Omental fat pad (tissue), 4 donors: ENCODE data around the gene SLC4A5. TPM values are rescaled to one million over a fixed set of nuclear protein-coding genes. Genes with fewer than 3 reads are reported as not detected.

ENCODE experiments used
- ATAC-seq: fragments of 150-250 bp; one replicate; pipeline ENCODE4 v1.9.1; 2016; ENCODE audit warnings: mild to moderate bottlenecking, moderate library complexity; ENCODE audit not compliant: low FRiP score
- DNase-seq: peaks from one replicate; pipeline ENCODE4 v3.0.0-alpha.2; 2019; ENCODE audit warnings: low spot score
- total RNA-seq, 4 donors: library from RNA; depleted of rRNA; stranded (reverse); fragments of >200 nt; gene quantifications; one replicate each; pipeline ENCODE4 v1.1.0, GENCODE V29; 2016
- TF ChIP-seq, protein P1 (sequence below), 3 donors: fragments of 450-650 bp; IDR thresholded peaks; one replicate each; pipeline ENCODE4 v1.5.1; 2016 to 2017; ENCODE audit warnings: antibody characterized with exemption in 3 of 3, mild to moderate bottlenecking in 3 of 3, moderate library complexity in 2 of 3

SLC4A5 gene
- total RNA-seq, 4 donors from 2014 or later = 1.2 to 3.0 (median 1.6) TPM

DNA sequence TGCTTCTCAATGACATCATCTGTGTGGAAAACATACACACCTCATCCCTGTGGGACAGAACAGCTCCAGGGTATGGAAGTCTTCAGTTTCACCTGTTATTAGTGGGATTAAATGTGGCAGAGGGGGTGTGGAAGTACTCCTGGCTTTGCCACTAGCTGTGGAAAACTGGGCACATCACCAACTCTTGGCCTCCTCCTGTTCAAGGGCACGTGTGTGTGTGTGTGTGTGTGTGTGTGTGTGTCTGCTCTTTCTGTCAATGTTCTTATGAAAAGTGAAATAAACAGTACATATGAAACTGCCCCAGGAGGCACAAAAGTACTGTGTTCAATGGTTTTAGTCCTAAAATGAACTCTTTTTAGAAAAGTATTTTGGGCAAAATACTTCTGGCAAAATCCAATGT lies 78.9 kb downstream of the SLC4A5 start:
- DNase-seq = no peak
- no peak for ATAC-seq
- TF ChIP-seq, protein P1, sequence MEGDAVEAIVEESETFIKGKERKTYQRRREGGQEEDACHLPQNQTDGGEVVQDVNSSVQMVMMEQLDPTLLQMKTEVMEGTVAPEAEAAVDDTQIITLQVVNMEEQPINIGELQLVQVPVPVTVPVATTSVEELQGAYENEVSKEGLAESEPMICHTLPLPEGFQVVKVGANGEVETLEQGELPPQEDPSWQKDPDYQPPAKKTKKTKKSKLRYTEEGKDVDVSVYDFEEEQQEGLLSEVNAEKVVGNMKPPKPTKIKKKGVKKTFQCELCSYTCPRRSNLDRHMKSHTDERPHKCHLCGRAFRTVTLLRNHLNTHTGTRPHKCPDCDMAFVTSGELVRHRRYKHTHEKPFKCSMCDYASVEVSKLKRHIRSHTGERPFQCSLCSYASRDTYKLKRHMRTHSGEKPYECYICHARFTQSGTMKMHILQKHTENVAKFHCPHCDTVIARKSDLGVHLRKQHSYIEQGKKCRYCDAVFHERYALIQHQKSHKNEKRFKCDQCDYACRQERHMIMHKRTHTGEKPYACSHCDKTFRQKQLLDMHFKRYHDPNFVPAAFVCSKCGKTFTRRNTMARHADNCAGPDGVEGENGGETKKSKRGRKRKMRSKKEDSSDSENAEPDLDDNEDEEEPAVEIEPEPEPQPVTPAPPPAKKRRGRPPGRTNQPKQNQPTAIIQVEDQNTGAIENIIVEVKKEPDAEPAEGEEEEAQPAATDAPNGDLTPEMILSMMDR (IDR thresholded peaks at IDR 0.05) = no peak

DNA sequence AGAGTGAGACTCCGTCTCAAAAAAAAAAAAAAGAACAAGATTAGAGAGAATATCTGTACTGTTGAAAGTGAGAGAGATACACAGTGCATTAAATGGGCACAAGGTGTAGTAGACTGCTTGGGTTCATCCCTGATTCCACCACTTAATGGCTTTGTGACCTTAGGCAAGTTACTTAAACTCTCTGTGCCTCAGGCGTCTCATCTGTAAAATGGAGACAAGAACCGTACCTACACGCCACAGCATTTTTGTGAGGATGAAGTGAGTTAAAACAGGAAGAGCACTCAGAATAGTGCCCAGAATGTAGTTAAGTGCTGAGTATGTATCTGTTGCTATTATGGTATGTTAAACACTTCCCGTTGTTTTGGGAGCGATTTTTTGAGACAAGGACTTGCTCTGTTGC lies 80.5 kb downstream of the SLC4A5 start:
- ATAC-seq = no peak

DNA sequence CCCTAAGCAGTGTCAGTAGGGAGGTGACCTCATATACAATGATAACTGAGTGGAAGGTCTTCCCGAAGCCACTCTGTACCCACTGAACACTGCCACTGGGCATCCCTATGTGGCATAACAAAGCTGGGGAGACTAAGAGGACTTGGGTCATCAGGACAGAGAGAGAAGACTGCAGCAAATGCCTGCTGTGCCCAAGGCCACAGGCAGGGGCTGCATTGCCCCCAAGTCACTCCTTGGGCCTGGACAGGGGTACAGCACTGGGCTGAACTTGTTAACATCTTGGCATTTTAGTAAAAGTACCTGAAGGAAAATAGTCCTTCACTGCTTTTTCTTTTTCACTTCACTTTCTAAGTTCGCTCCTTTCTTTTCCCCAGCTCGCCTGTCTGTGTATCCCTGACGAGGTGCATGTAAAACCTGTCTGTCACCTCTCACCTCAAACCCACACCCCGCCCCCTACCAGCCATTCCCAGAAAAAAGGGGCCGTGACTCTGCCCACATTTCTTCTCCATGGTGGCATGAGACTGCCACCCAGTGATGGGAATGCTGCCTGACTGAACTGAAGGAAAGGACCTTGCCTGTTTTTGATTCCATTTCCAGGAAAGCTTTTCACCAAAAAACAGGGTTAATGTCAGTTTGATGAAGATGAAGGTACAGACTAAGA lies 81.9 kb downstream of the SLC4A5 start:
- ATAC-seq = no peak
- TF ChIP-seq, protein P1 (IDR thresholded peaks at IDR 0.05) = no peak

More for the DNA sequence above, 80.5 kb downstream of the SLC4A5 start:
- DNase-seq = no peak
- TF ChIP-seq, protein P1 (IDR thresholded peaks at IDR 0.05) = no peak

DNA sequence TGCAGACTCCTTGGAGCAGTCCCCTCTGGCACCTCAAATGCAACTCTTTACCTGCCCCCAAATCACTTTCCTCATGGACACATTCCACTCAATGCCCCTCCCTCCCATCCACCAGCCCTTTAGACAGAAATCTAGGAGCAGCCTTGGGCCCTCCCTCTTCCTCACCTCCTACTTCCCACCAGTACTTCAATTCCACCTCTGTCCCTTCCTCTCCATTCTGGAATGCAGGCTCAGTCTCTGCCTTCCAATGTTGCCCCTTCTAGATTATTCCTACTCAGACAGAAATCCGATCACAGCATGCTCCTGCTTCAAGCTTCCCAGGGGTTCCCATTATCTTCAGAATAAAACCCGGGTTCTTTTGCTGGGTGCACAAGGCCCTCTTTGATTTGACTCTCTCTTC lies 82.7 kb downstream of the SLC4A5 start:
- DNase-seq = no peak
- ATAC-seq = no peak

More for the DNA sequence above, 81.9 kb downstream of the SLC4A5 start:
- no peak for DNase-seq

DNA sequence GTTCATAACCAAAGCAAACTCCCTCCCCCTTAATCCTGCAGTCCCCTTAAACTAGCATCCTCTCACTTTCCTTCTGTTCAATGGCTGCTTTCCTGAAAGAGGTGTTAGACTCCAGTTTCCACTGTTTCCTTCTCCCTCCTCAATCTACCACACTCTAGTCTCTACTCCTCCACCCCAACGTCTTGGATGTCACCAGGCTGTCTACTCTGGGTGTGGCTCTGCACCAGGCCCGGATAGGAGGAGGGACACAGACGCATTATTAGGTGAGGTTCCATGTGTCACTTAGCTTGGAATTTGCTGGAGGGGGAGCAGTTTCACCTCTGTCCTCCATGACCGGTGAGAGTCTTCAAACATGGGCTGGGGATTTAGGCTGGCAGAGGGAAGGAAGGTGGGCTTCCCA lies 83.5 kb downstream of the SLC4A5 start:
- TF ChIP-seq, protein P1 (IDR thresholded peaks at IDR 0.05) = no peak
- DNase-seq (no peak), ATAC-seq (no peak)

More for the DNA sequence above, 82.7 kb downstream of the SLC4A5 start:
- TF ChIP-seq, protein P1 (IDR thresholded peaks at IDR 0.05) = no peak

DNA sequence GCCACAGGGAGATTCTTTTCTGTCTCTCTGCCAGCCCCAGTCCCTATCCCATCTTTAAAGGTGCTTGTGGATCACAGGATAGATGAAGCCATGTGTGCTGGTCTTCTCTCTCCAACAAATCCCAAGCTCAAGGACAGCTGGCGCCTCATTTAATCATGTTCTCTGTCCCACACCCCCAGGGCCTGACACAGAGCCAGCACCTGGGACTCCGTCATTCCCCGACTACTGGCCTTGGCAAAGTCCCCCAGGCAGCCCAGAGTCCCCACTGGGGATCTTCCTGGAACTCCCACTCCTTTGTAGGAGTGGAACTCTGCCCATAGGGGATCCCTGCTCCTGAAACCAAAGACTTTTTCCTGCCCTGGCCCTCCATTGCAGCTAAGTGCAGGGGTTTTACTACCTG lies 84.0 kb downstream of the SLC4A5 start:
- TF ChIP-seq, protein P1 (IDR thresholded peaks at IDR 0.05) = no peak
- no peak for ATAC-seq
- DNase-seq = no peak

DNA sequence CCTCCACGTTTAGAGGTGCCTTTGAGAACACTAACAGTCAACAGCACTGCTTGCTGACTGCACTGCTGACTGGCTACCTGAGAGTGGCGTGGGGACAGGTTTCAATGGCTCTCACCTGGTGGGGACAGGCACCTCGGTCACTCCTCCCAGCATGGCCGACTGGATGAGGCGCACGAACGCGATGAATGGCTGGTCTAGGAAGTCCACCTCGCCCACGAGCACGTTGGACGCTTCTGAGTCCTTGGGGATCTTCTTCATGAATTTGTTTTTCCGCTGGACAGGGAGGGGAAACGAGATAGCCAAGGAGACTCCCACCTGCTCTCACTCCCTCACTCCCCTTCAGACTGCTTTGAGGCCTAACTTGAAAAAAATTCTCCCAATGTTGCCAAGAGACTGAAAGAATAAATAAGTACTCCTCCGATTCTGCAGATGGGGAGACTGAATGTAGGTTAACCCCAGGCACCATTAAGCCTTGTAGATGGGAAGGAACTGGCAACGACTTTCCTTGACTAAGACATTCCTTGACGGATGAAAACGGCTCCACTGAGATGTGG lies 87.5 kb downstream of the SLC4A5 start:
- no peak for ATAC-seq
- no peak for DNase-seq
- TF ChIP-seq, protein P1 (IDR thresholded peaks at IDR 0.05) = no peak
